Calu3 (cell line): ENCODE results near the gene MMAB. TPM values are rescaled to one million over a fixed set of nuclear protein-coding genes. Genes with fewer than 3 reads are reported as not detected.

Experiments
- BruUV-seq: library from RNA; stranded (reverse); fragments of 400-500 nt; replicated peaks from 2 replicates; lab custom pipeline; 2021; lab: Mats Ljungman, UMichigan
- CTCF ChIA-PET: fragments of 300-600 bp; sonication (Branson Sonifier 250); formaldehyde crosslinking; loops from one replicate; lab custom pipeline; 2022; ENCODE audit warnings: antibody characterized with exemption; lab: Charles Lee
- DNase-seq: peaks from one replicate; pipeline ENCODE4 v3.0.0; 2022
- H3K27ac Mint-ChIP-seq: one replicate; pipeline ENCODE4 v1.8.0; 2022; ENCODE audit warnings: mixed read lengths; ENCODE audit not compliant: unreplicated experiment
- H3K27me3 Mint-ChIP-seq: one replicate; pipeline ENCODE4 v1.8.0; 2022; ENCODE audit warnings: mixed read lengths; ENCODE audit not compliant: unreplicated experiment
- H3K36me3 Mint-ChIP-seq: one replicate; pipeline ENCODE4 v1.8.0; 2022; ENCODE audit warnings: mild to moderate bottlenecking, moderate library complexity, mixed read lengths; ENCODE audit not compliant: insufficient read depth, unreplicated experiment
- H3K4me1 Mint-ChIP-seq: one replicate; pipeline ENCODE4 v1.8.0; 2022; ENCODE audit warnings: mild to moderate bottlenecking, low read depth, mixed read lengths; ENCODE audit not compliant: unreplicated experiment
- H3K4me3 Mint-ChIP-seq: one replicate; pipeline ENCODE4 v1.8.0; 2022; ENCODE audit warnings: mild to moderate bottlenecking, low read depth, moderate library complexity, mixed read lengths; ENCODE audit not compliant: unreplicated experiment
- H3K9me3 Mint-ChIP-seq: one replicate; pipeline ENCODE4 v1.8.0; 2022; ENCODE audit warnings: low read depth, mixed read lengths; ENCODE audit not compliant: unreplicated experiment
- CTCF ChIP-seq: fragments of 200-600 bp; IDR thresholded peaks from one replicate; pipeline ENCODE4 v1.8.0; 2022; ENCODE audit warnings: antibody characterized with exemption; ENCODE audit not compliant: unreplicated experiment
- intact Hi-C: fragments of 100-400 bp; cut with micrococcal nuclease; formaldehyde crosslinking; loops from one replicate; pipeline ENCODE4 v1.10.0; 2022; ENCODE audit not compliant: unreplicated experiment
- total RNA-seq: library from RNA; stranded (reverse); gene quantifications from 2 replicates; pipeline ENCODE4 v1.2.3, GENCODE V29; 2022

Gene MMAB
- total RNA-seq, 1 experiment from 2014 or later, result 82.8 TPM

DNA sequence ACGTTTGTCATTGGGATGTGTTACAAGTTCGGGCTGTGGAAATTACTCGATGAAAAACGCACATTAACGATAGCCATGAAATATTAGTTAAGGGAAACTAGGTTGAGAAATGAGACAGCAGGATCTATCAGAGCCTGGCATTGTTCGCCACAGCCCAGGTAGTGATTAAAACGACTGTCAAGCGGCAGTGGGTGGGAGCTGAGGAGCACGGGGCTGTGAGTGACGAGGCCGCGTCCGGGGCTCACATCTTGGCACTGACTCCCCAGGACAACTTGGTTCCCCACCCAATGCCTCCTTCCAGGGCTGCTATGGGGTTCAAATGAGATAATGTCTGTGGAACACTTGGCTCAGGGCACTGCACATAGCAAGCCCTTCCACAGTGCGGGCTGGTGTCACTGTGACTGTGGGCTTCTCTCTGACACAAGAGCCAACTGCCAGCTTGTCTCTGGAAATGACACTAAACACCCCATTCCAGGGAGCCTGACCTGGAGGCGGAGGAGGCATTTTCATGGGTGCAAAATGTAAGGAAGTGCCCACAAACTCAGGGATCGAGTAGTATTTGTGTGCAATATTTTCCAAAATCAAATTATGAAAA is 19.3 kb downstream of the MMAB start:
- CTCF ChIA-PET, result interaction anchor here (1.2 kb wide), 1 partner anchor 44 kb away, joined by 3 read pairs; no protein-coding TSS in a partner anchor
- no TSS peak for BruUV-seq
- intact Hi-C loops, result no loop called here
- Mint-ChIP-seq H3K27ac (peak overlapping the region; percentile 4), H3K4me1 (no peaks in the 10 kb centered on the region), H3K4me3 (no peak overlapping the region), H3K9me3 (no peaks in the 10 kb centered on the region), H3K27me3 (peaks cover 57% of the 10 kb centered on the region), H3K36me3 (peaks cover 28% of the 10 kb centered on the region)
- TF ChIP-seq CTCF, result no peak
- no peak for DNase-seq

- intact Hi-C loops, result no loop called here
- no peaks in the 10 kb centered on the region for H3K4me1 Mint-ChIP-seq
- H3K4me3 Mint-ChIP-seq, result no peak overlapping the region
- CTCF ChIA-PET, result interaction anchor here (1.2 to 1.3 kb wide), 2 partner anchors 19 to 44 kb away, joined by 3 read pairs; no protein-coding TSS in a partner anchor
- H3K27ac Mint-ChIP-seq, result peak overlapping the region; percentile 4
- H3K9me3 Mint-ChIP-seq, result no peaks in the 10 kb centered on the region
- no peak for TF ChIP-seq CTCF
- DNase-seq, result no peak
- H3K36me3 Mint-ChIP-seq, result peaks cover 23% of the 10 kb centered on the region
- peaks cover 62% of the 10 kb centered on the region for H3K27me3 Mint-ChIP-seq
- BruUV-seq, result no TSS peak
Observed at GRCh38 chr12:109553483-109553882, 19.8 kb downstream of the MMAB start.

- CTCF ChIA-PET, result interaction anchor here (1.2 to 1.3 kb wide), 2 partner anchors 19 to 45 kb away, joined by 3 read pairs; no protein-coding TSS in a partner anchor
- Mint-ChIP-seq H3K27me3 (peaks cover 67% of the 10 kb centered on the region), H3K36me3 (peaks cover 22% of the 10 kb centered on the region), H3K9me3 (no peaks in the 10 kb centered on the region), H3K4me3 (no peak overlapping the region), H3K27ac (no peak overlapping the region), H3K4me1 (no peaks in the 10 kb centered on the region)
- intact Hi-C loops, result no loop called here
- no peak for TF ChIP-seq CTCF
- no peak for DNase-seq
- no TSS peak for BruUV-seq
Observed at GRCh38 chr12:109552971-109553370, 20.3 kb downstream of the MMAB start.

DNA sequence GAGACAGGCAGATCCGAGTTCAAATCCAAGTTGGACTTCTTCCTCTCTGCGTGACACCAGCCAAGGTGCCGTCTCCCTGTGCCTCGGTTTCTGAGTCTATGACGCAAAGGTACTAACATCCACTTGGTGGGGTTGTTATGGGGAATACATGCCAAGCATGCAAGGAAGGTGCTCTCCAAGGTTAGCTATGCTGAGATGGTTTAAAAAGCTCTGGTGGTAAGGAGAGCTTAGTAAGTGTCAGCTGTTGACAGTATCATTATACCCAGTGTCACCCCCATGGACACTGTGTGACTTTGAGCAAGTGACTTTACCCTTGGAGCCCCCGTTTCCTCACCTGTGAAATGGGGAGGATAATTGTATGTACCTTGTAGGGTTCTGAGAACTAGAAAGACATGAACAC is 22.2 kb downstream of the MMAB start:
- no peaks in the 10 kb centered on the region for H3K9me3 Mint-ChIP-seq
- peaks cover 9% of the 10 kb centered on the region for H3K36me3 Mint-ChIP-seq
- H3K27ac Mint-ChIP-seq, result no peak overlapping the region
- CTCF ChIA-PET, result no interaction called here
- H3K4me3 Mint-ChIP-seq, result no peak overlapping the region
- no TSS peak for BruUV-seq
- no peak for TF ChIP-seq CTCF
- no peaks in the 10 kb centered on the region for H3K4me1 Mint-ChIP-seq
- no peak for DNase-seq
- intact Hi-C loops, result no loop called here
- H3K27me3 Mint-ChIP-seq, result peaks cover 85% of the 10 kb centered on the region
